AG10803 (cell line): ENCODE data around the gene PHACTR1.

Source experiments
- DNase-seq: peaks from one replicate; pipeline ENCODE4 v3.0.0; 2010; ENCODE audit warnings: low read depth
- H3K4me3 ChIP-seq: 2 replicates; pipeline ENCODE4 v1.5.1; 2011; ENCODE audit warnings: mild to moderate bottlenecking, low read length, control low read depth
- CTCF ChIP-seq: conservative IDR thresholded peaks from 2 replicates; pipeline ENCODE4 v1.5.1; 2011; ENCODE audit warnings: mild to moderate bottlenecking, low read length, control low read depth, inconsistent platforms

Gene PHACTR1

GRCh38 chr6:13251242-13251641 lies 534.7 kb downstream of the PHACTR1 start:
- DNase-seq = no peak
- TF ChIP-seq CTCF = no peak
- no peak overlapping the region for H3K4me3 ChIP-seq

- no peak for TF ChIP-seq CTCF
- DNase-seq = no peak
- no peak overlapping the region for H3K4me3 ChIP-seq
These were observed 536.2 kb downstream of the PHACTR1 start for GRCh38 chr6:13252790-13253189.

GRCh38 chr6:13253272-13253671 lies 536.7 kb downstream of the PHACTR1 start:
- no peak for TF ChIP-seq CTCF
- DNase-seq = no peak
- H3K4me3 ChIP-seq = no peak overlapping the region

- H3K4me3 ChIP-seq = no peak overlapping the region
- DNase-seq = peak; percentile 45
- no peak for TF ChIP-seq CTCF
These were observed 539.9 kb downstream of the PHACTR1 start for GRCh38 chr6:13256266-13257001.

- no peak for TF ChIP-seq CTCF
- no peak for DNase-seq
- H3K4me3 ChIP-seq = no peak overlapping the region
These were observed 542.8 kb downstream of the PHACTR1 start for GRCh38 chr6:13259393-13259792.

- no peak for DNase-seq
These were observed 543.6 kb downstream of the PHACTR1 start for GRCh38 chr6:13260101-13260598.

More at GRCh38 chr6:13260101-13260598, 543.6 kb downstream of the PHACTR1 start:
- TF ChIP-seq CTCF = no peak
- H3K4me3 ChIP-seq = no peak overlapping the region
